ENCODE measurements around the gene AKR1B1.

The AKR1B1 gene

GRCh38 chr7:134469622-134470021 lies 10.7 kb upstream of the AKR1B1 start:
- TF ChIP-seq EZH2 (IDR thresholded peaks at IDR 0.05; ENCODE audit: borderline replicate concordance, low read length), result no peak
- TF ChIP-seq, protein P1, sequence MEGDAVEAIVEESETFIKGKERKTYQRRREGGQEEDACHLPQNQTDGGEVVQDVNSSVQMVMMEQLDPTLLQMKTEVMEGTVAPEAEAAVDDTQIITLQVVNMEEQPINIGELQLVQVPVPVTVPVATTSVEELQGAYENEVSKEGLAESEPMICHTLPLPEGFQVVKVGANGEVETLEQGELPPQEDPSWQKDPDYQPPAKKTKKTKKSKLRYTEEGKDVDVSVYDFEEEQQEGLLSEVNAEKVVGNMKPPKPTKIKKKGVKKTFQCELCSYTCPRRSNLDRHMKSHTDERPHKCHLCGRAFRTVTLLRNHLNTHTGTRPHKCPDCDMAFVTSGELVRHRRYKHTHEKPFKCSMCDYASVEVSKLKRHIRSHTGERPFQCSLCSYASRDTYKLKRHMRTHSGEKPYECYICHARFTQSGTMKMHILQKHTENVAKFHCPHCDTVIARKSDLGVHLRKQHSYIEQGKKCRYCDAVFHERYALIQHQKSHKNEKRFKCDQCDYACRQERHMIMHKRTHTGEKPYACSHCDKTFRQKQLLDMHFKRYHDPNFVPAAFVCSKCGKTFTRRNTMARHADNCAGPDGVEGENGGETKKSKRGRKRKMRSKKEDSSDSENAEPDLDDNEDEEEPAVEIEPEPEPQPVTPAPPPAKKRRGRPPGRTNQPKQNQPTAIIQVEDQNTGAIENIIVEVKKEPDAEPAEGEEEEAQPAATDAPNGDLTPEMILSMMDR (IDR thresholded peaks at IDR 0.05; ENCODE audit: low read length), result no peak
- Histone ChIP-seq H3K36me3 (ENCODE audit: insufficient read depth, low read length) (no peaks in the 10 kb centered on the region), H3K4me3 (ENCODE audit: low read depth, low read length, poor library complexity, severe bottlenecking) (no peak overlapping the region), H3K9me3 (ENCODE audit: low read length) (peaks cover 1% of the 10 kb centered on the region; the same call in 1 of the 2 replicates), H3F3A (ENCODE audit: insufficient read depth, low read length) (no peaks in the 10 kb centered on the region), H3K9me2 (ENCODE audit: low read depth, low read length) (no peaks in the 10 kb centered on the region), H4K20me1 (ENCODE audit: insufficient read depth, low read length) (no peaks in the 10 kb centered on the region), H3K27me3 (ENCODE audit: insufficient read depth, low read length) (no peaks in the 10 kb centered on the region), H3K4me2 (ENCODE audit: low read length) (no peak overlapping the region), H3K4me1 (ENCODE audit: insufficient read depth, low read length, severe bottlenecking) (no peaks in the 10 kb centered on the region), H2AFZ (ENCODE audit: low read length) (no peak overlapping the region), H3K27ac (ENCODE audit: low read depth, low read length, poor library complexity, severe bottlenecking) (no peak overlapping the region), H3K79me2 (ENCODE audit: insufficient read depth, low read length) (no peaks in the 10 kb centered on the region), H3K9ac (ENCODE audit: low read length) (no peak overlapping the region)

DNA sequence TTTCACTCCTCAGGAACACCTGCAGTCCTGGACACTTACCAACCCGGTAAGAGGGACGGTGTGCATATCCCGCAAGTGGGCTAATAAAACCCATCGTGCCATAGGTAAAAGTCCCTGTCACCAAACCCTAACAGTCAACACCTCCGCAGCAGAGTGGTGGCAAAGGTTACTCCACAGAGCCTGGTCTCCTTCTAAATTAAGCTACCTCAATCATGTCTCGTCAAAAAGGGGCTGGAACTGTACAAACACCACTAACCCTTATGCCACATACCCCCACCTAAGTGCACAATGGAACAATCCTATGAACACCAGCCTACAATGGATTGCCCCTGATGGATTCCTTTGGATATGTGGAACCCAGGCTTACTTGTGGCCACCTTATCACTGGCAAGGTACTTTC lies 9.6 kb upstream of the AKR1B1 start:
- Histone ChIP-seq H3K4me2 (ENCODE audit: low read length) (no peak overlapping the region), H3K4me3 (ENCODE audit: low read depth, low read length, poor library complexity, severe bottlenecking) (no peak overlapping the region), H3K9me2 (ENCODE audit: low read depth, low read length) (no peaks in the 10 kb centered on the region), H3K36me3 (ENCODE audit: insufficient read depth, low read length) (no peaks in the 10 kb centered on the region), H3K9me3 (ENCODE audit: low read length) (peaks cover 3% of the 10 kb centered on the region; the same call in 1 of the 2 replicates), H4K20me1 (ENCODE audit: insufficient read depth, low read length) (no peaks in the 10 kb centered on the region), H2AFZ (ENCODE audit: low read length) (no peak overlapping the region), H3K79me2 (ENCODE audit: insufficient read depth, low read length) (no peaks in the 10 kb centered on the region), H3K27me3 (ENCODE audit: insufficient read depth, low read length) (no peaks in the 10 kb centered on the region), H3K9ac (ENCODE audit: low read length) (no peak overlapping the region), H3K4me1 (ENCODE audit: insufficient read depth, low read length, severe bottlenecking) (no peaks in the 10 kb centered on the region), H3K27ac (ENCODE audit: low read depth, low read length, poor library complexity, severe bottlenecking) (no peak overlapping the region), H3F3A (ENCODE audit: insufficient read depth, low read length) (no peaks in the 10 kb centered on the region)
- TF ChIP-seq, protein P1 (IDR thresholded peaks at IDR 0.05; ENCODE audit: low read length), result no peak
- TF ChIP-seq EZH2 (IDR thresholded peaks at IDR 0.05; ENCODE audit: borderline replicate concordance, low read length), result no peak

- Histone ChIP-seq H3K9ac (ENCODE audit: low read length) (no peak overlapping the region), H3K36me3 (ENCODE audit: insufficient read depth, low read length) (no peaks in the 10 kb centered on the region), H3K27ac (ENCODE audit: low read depth, low read length, poor library complexity, severe bottlenecking) (no peak overlapping the region), H3K4me2 (ENCODE audit: low read length) (no peak overlapping the region), H2AFZ (ENCODE audit: low read length) (no peak overlapping the region), H3F3A (ENCODE audit: insufficient read depth, low read length) (no peaks in the 10 kb centered on the region), H4K20me1 (ENCODE audit: insufficient read depth, low read length) (no peaks in the 10 kb centered on the region), H3K27me3 (ENCODE audit: insufficient read depth, low read length) (no peaks in the 10 kb centered on the region), H3K79me2 (ENCODE audit: insufficient read depth, low read length) (no peaks in the 10 kb centered on the region), H3K4me1 (ENCODE audit: insufficient read depth, low read length, severe bottlenecking) (no peaks in the 10 kb centered on the region), H3K9me2 (ENCODE audit: low read depth, low read length) (no peaks in the 10 kb centered on the region), H3K4me3 (ENCODE audit: low read depth, low read length, poor library complexity, severe bottlenecking) (no peak overlapping the region), H3K9me3 (ENCODE audit: low read length) (peaks cover 3% of the 10 kb centered on the region; the same call in 1 of the 2 replicates)
- TF ChIP-seq, protein P1 (IDR thresholded peaks at IDR 0.05; ENCODE audit: low read length), result no peak
- no peak for TF ChIP-seq EZH2 (IDR thresholded peaks at IDR 0.05; ENCODE audit: borderline replicate concordance, low read length)
Measured at GRCh38 chr7:134468054-134468453, 9.2 kb upstream of the AKR1B1 start.
